Measurements from ENCODE around the gene GTF3C2.
"Not testable (repeated sequence)": the region's sequence is repeated elsewhere in the genome, so short reads cannot be mapped to it uniquely, and the experiment has no call there.

The GTF3C2 gene

GRCh38 chr2:27320958-27321543, 35.5 kb downstream of the GTF3C2 start:
- Mint-ChIP-seq H3K36me3 (peaks cover 11% of the 10 kb centered on the region), H3K27me3 (no peaks in the 10 kb centered on the region), H3K9me3 (no peaks in the 10 kb centered on the region), H3K4me3 (no peak overlapping the region), H3K27ac (no peak overlapping the region), H3K4me1 (peaks cover 13% of the 10 kb centered on the region)
- DNase-seq (ENCODE audit: low spot score in 2 of 2) = no peak
- ATAC-seq (ENCODE audit: low read depth) = no peak

GRCh38 chr2:27319839-27320238, 36.7 kb downstream of the GTF3C2 start:
- not testable (repeated sequence) for H3K9me3 Mint-ChIP-seq; H3K27ac Mint-ChIP-seq; ATAC-seq (ENCODE audit: low read depth); H3K27me3 Mint-ChIP-seq; H3K4me3 Mint-ChIP-seq; DNase-seq (ENCODE audit: low spot score in 2 of 2)
- Mint-ChIP-seq H3K4me1 (peaks cover 13% of the 10 kb centered on the region), H3K36me3 (peaks cover 10% of the 10 kb centered on the region)

- no peak for DNase-seq (ENCODE audit: low spot score in 2 of 2)
- H3K27ac Mint-ChIP-seq = no peak overlapping the region
- H3K27me3 Mint-ChIP-seq = no peaks in the 10 kb centered on the region
Observed at GRCh38 chr2:27316655-27317412, 39.7 kb downstream of the GTF3C2 start.

GRCh38 chr2:27315122-27315521, 41.4 kb downstream of the GTF3C2 start:
- no peaks in the 10 kb centered on the region for H3K4me1 Mint-ChIP-seq
- H3K4me3 Mint-ChIP-seq = no peak overlapping the region
- H3K27me3 Mint-ChIP-seq = peaks cover 2% of the 10 kb centered on the region
- ATAC-seq (ENCODE audit: low read depth) (no peak), DNase-seq (ENCODE audit: low spot score in 2 of 2) (no peak)
- peaks cover 20% of the 10 kb centered on the region for H3K36me3 Mint-ChIP-seq
- H3K9me3 Mint-ChIP-seq = no peaks in the 10 kb centered on the region
- no peak overlapping the region for H3K27ac Mint-ChIP-seq

More at GRCh38 chr2:27316655-27317412, 39.7 kb downstream of the GTF3C2 start:
- peaks cover 15% of the 10 kb centered on the region for H3K36me3 Mint-ChIP-seq
- H3K4me1 Mint-ChIP-seq = peaks cover 4% of the 10 kb centered on the region
- H3K4me3 Mint-ChIP-seq = no peak overlapping the region
- no peak for ATAC-seq (ENCODE audit: low read depth)
- no peaks in the 10 kb centered on the region for H3K9me3 Mint-ChIP-seq

GRCh38 chr2:27314709-27315108, 41.9 kb downstream of the GTF3C2 start:
- ATAC-seq (ENCODE audit: low read depth) = no peak
- Mint-ChIP-seq H3K9me3 (no peaks in the 10 kb centered on the region), H3K27me3 (peaks cover 2% of the 10 kb centered on the region), H3K36me3 (peaks cover 22% of the 10 kb centered on the region), H3K4me1 (no peaks in the 10 kb centered on the region), H3K4me3 (no peak overlapping the region), H3K27ac (peak overlapping the region; percentile 31)
- no peak for DNase-seq (ENCODE audit: low spot score in 2 of 2)

GRCh38 chr2:27313882-27314645, 42.5 kb downstream of the GTF3C2 start:
- ATAC-seq (ENCODE audit: low read depth) (no peak), DNase-seq (ENCODE audit: low spot score in 2 of 2) (no peak)
- peaks cover 27% of the 10 kb centered on the region for H3K36me3 Mint-ChIP-seq
- peaks cover 2% of the 10 kb centered on the region for H3K27me3 Mint-ChIP-seq
- peak overlapping the region; percentile 31 for H3K27ac Mint-ChIP-seq
- no peak overlapping the region for H3K4me3 Mint-ChIP-seq
- H3K4me1 Mint-ChIP-seq = no peaks in the 10 kb centered on the region
- no peaks in the 10 kb centered on the region for H3K9me3 Mint-ChIP-seq

- Mint-ChIP-seq H3K9me3 (no peaks in the 10 kb centered on the region), H3K36me3 (peaks cover 26% of the 10 kb centered on the region), H3K27me3 (peaks cover 2% of the 10 kb centered on the region), H3K27ac (no peak overlapping the region), H3K4me3 (no peak overlapping the region), H3K4me1 (no peaks in the 10 kb centered on the region)
- ATAC-seq (ENCODE audit: low read depth) = no peak
- no peak for DNase-seq (ENCODE audit: low spot score in 2 of 2)
Observed at GRCh38 chr2:27312152-27312551, 44.4 kb downstream of the GTF3C2 start.

GRCh38 chr2:27309651-27310050, 46.9 kb downstream of the GTF3C2 start:
- DNase-seq (ENCODE audit: low spot score in 2 of 2) (no peak), ATAC-seq (ENCODE audit: low read depth) (no peak)
- peaks cover 22% of the 10 kb centered on the region for H3K36me3 Mint-ChIP-seq
- peaks cover 4% of the 10 kb centered on the region for H3K27me3 Mint-ChIP-seq
- H3K27ac Mint-ChIP-seq = no peak overlapping the region
- no peaks in the 10 kb centered on the region for H3K9me3 Mint-ChIP-seq
- no peak overlapping the region for H3K4me3 Mint-ChIP-seq
- peaks cover 3% of the 10 kb centered on the region for H3K4me1 Mint-ChIP-seq

- ATAC-seq (ENCODE audit: low read depth) (no peak), DNase-seq (ENCODE audit: low spot score in 2 of 2) (no peak)
- H3K4me1 Mint-ChIP-seq = peaks cover 3% of the 10 kb centered on the region
- H3K9me3 Mint-ChIP-seq = no peaks in the 10 kb centered on the region
- no peak within 1 kb of the TSS for H3K27ac Mint-ChIP-seq
- H3K27me3 Mint-ChIP-seq = peaks cover 4% of the 10 kb centered on the region
- peak within 1 kb of the TSS; percentile 35 for H3K4me3 Mint-ChIP-seq
- H3K36me3 Mint-ChIP-seq = peaks cover 22% of the 10 kb centered on the region
Observed at GRCh38 chr2:27308359-27308881, 48.1 kb downstream of the GTF3C2 start, which contains the start of gene UCN. TSS of gene UCN (minus strand) at chr2:27308445. CDS start at chr2:27307895, 550 bp downstream.

- H3K27ac Mint-ChIP-seq = no peak overlapping the region
- ATAC-seq (ENCODE audit: low read depth) = no peak
Observed at GRCh38 chr2:27307545-27308358, 48.8 kb downstream of the GTF3C2 start.

GRCh38 chr2:27307287-27307544, 49.3 kb downstream of the GTF3C2 start:
- no peak overlapping the region for H3K27ac Mint-ChIP-seq
- peaks cover 4% of the 10 kb centered on the region for H3K27me3 Mint-ChIP-seq
- H3K4me3 Mint-ChIP-seq = peak overlapping the region; percentile 35
- H3K36me3 Mint-ChIP-seq = peaks cover 17% of the 10 kb centered on the region
- no peaks in the 10 kb centered on the region for H3K9me3 Mint-ChIP-seq
- ATAC-seq (ENCODE audit: low read depth) = no peak
- no peak for DNase-seq (ENCODE audit: low spot score in 2 of 2)
- peaks cover 8% of the 10 kb centered on the region for H3K4me1 Mint-ChIP-seq

More at GRCh38 chr2:27307545-27308358, 48.8 kb downstream of the GTF3C2 start:
- Mint-ChIP-seq H3K36me3 (peaks cover 22% of the 10 kb centered on the region), H3K4me1 (peaks cover 6% of the 10 kb centered on the region), H3K9me3 (no peaks in the 10 kb centered on the region), H3K27me3 (peaks cover 4% of the 10 kb centered on the region), H3K4me3 (no peak overlapping the region)
- no peak for DNase-seq (ENCODE audit: low spot score in 2 of 2)

- H3K27ac Mint-ChIP-seq = no peak overlapping the region
- peaks cover 8% of the 10 kb centered on the region for H3K4me1 Mint-ChIP-seq
- peaks cover 16% of the 10 kb centered on the region for H3K36me3 Mint-ChIP-seq
- peak; percentile 50 for ATAC-seq (ENCODE audit: low read depth)
- H3K9me3 Mint-ChIP-seq = no peaks in the 10 kb centered on the region
- H3K27me3 Mint-ChIP-seq = peaks cover 4% of the 10 kb centered on the region
- peak in 1 of 2 donors; percentile 27 for DNase-seq (ENCODE audit: low spot score in 2 of 2)
- peak overlapping the region; percentile 59 for H3K4me3 Mint-ChIP-seq
Observed at GRCh38 chr2:27306573-27307286, 49.8 kb downstream of the GTF3C2 start.

GRCh38 chr2:27306136-27306535, 50.4 kb downstream of the GTF3C2 start:
- Mint-ChIP-seq H3K9me3 (no peaks in the 10 kb centered on the region), H3K4me1 (peaks cover 8% of the 10 kb centered on the region), H3K27ac (no peak overlapping the region), H3K27me3 (peaks cover 1% of the 10 kb centered on the region), H3K36me3 (peaks cover 10% of the 10 kb centered on the region), H3K4me3 (peak overlapping the region; percentile 34)
- ATAC-seq (ENCODE audit: low read depth) (no peak), DNase-seq (ENCODE audit: low spot score in 2 of 2) (no peak)
